GM12878 (cell line): Measurements from ENCODE around the gene SNRNP200. TPM values are rescaled to one million over a fixed set of nuclear protein-coding genes. Genes with fewer than 3 reads are reported as not detected.

ENCODE experiments used
- ATAC-seq: fragments of 200-7000 bp; cut with Tn5 transposase; 3 replicates; pipeline ENCODE4 v1.9.1; 2020; ENCODE audit warnings: mild to moderate bottlenecking, moderate library complexity
- BruUV-seq: library from RNA; stranded (reverse); fragments of 400-500 nt; replicated peaks from 2 replicates; lab custom pipeline; 2021; lab: Mats Ljungman, UMichigan
- CTCF ChIA-PET: fragments of 300-600 bp; sonication (Branson Sonifier 250); formaldehyde crosslinking; extraction: SDS; loops from one replicate; lab custom pipeline; 2021; ENCODE audit warnings: inconsistent platforms; lab: Yijun Ruan, JAX
- POLR2A ChIA-PET: fragments of 350-600 bp; formaldehyde crosslinking; extraction: SDS; loops from one replicate; lab custom pipeline; 2021; ENCODE audit warnings: inconsistent platforms; lab: Charles Lee
- RAD21 ChIA-PET: fragments of 300-600 bp; sonication (Branson Sonifier 250); formaldehyde crosslinking; loops from one replicate; lab custom pipeline; 2023; ENCODE audit warnings: antibody characterized with exemption; ENCODE audit not compliant: unreplicated experiment; lab: Charles Lee
- SMC1A ChIA-PET: fragments of 300-600 bp; sonication (Branson Sonifier 250); formaldehyde crosslinking; loops from one replicate; lab custom pipeline; 2023; ENCODE audit not compliant: unreplicated experiment, uncharacterized antibody; lab: Charles Lee
- DNase-seq: peaks from one replicate; pipeline ENCODE4 v3.0.0-alpha.2; 2011; ENCODE audit warnings: low read depth, low spot score
- FAIRE-seq: peaks from 3 replicates; lab custom pipeline; 2011; peaks lifted over from hg19 to GRCh38; lab: Jason Lieb, UNC
- H2AFZ ChIP-seq: 2 replicates; pipeline ENCODE4 v1.6.0; 2011; ENCODE audit warnings: low read depth, low read length, control low read depth; ENCODE audit not compliant: control insufficient read depth
- H3K27ac ChIP-seq: 2 replicates; pipeline ENCODE4 v1.5.1; 2011; ENCODE audit warnings: control low read depth; ENCODE audit not compliant: control insufficient read depth, insufficient read depth
- H3K27me3 ChIP-seq, 2 experiments: replicated peaks in 1 of 2; 2 replicates each; pipeline versions ENCODE4 v1.6.0 to v1.6.1; 2011; ENCODE audit warnings: low read length in 1 of 2; ENCODE audit not compliant: control insufficient read depth in 2 of 2, insufficient read depth in 2 of 2
- H3K36me3 ChIP-seq, 2 experiments: 2 replicates each; pipeline ENCODE4 v1.5.1; 2011; ENCODE audit warnings: low read length in 1 of 2; ENCODE audit not compliant: control insufficient read depth in 2 of 2, insufficient read depth in 2 of 2
- H3K4me1 ChIP-seq: 2 replicates; pipeline ENCODE4 v1.6.1; 2011; ENCODE audit warnings: mild to moderate bottlenecking, low read length, moderate library complexity, mixed read lengths; ENCODE audit not compliant: control insufficient read depth, insufficient read depth
- H3K4me2 ChIP-seq: 2 replicates; pipeline ENCODE4 v1.6.0; 2011; ENCODE audit warnings: control low read depth; ENCODE audit not compliant: control insufficient read depth, insufficient read depth
- H3K4me3 ChIP-seq: fragments of 200-600 bp; sonication (generic); 2 replicates; pipeline ENCODE4 v1.5.1; 2016
- H3K79me2 ChIP-seq: 2 replicates; pipeline ENCODE4 v1.6.0; 2011; ENCODE audit warnings: low read length; ENCODE audit not compliant: control insufficient read depth, insufficient read depth
- H3K9ac ChIP-seq: 2 replicates; pipeline ENCODE4 v1.8.0; 2011; ENCODE audit warnings: low read length, control low read depth, mixed read lengths; ENCODE audit not compliant: control insufficient read depth, insufficient read depth
- H3K9me3 ChIP-seq: replicated peaks from 3 replicates; pipeline ENCODE4 v1.5.1; 2011; ENCODE audit warnings: mild to moderate bottlenecking, low read length; ENCODE audit not compliant: control insufficient read depth, insufficient read depth
- H4K20me1 ChIP-seq: 2 replicates; pipeline ENCODE4 v1.6.0; 2011; ENCODE audit not compliant: control insufficient read depth, insufficient read depth
- ELK1 ChIP-seq: IDR thresholded peaks from 2 replicates; pipeline ENCODE4 v1.6.1; 2012; ENCODE audit warnings: low read depth, low read length, improper control_type of control experiment
- IRF5 ChIP-seq: fragments of 450-650 bp; IDR thresholded peaks from 2 replicates; pipeline ENCODE4 v1.6.1; 2017; ENCODE audit warnings: borderline replicate concordance
- JUND ChIP-seq: IDR thresholded peaks from 2 replicates; pipeline ENCODE4 v1.6.1; 2012; ENCODE audit warnings: low read depth, mild to moderate bottlenecking, low read length, improper control_type of control experiment, moderate library complexity
- RUNX3 ChIP-seq: IDR thresholded peaks from 2 replicates; pipeline ENCODE4 v1.6.1; 2012; ENCODE audit warnings: low read length, inconsistent platforms
- SKIL ChIP-seq: fragments of 450-650 bp; IDR thresholded peaks from 2 replicates; pipeline ENCODE4 v1.6.1; 2017; ENCODE audit warnings: mild to moderate bottlenecking, low read depth, inconsistent platforms; ENCODE audit not compliant: poor library complexity, severe bottlenecking
- SREBF1 ChIP-seq: IDR thresholded peaks from 2 replicates; pipeline ENCODE4 v1.6.1; 2012; ENCODE audit warnings: mild to moderate bottlenecking, low read length
- TBL1XR1 ChIP-seq: IDR thresholded peaks from 2 replicates; pipeline ENCODE4 v1.6.1; 2012; ENCODE audit warnings: low read depth, low read length, improper control_type of control experiment
- ZBTB11 ChIP-seq: fragments of 450-650 bp; formaldehyde crosslinking; IDR thresholded peaks from 2 replicates; pipeline ENCODE4 v1.5.0; 2022; ENCODE audit warnings: mild to moderate bottlenecking, missing genetic modification characterization
- ZNF384 ChIP-seq: IDR thresholded peaks from 2 replicates; pipeline ENCODE4 v1.6.1; 2012; ENCODE audit warnings: low read depth, mild to moderate bottlenecking, low read length, improper control_type of control experiment, borderline replicate concordance
- WGBS: methylation state at CpG from one replicate; pipeline ENCODE4 v1.1.6; 2016; ENCODE audit warnings: low lambda C conversion rate; ENCODE audit not compliant: insufficient replicate concordance, insufficient coverage; ENCODE audit errors: missing lambda C conversion rate; 5-methylcytosine and 5-hydroxymethylcytosine counted together
- in situ Hi-C: fragments of 300-500 bp; cut with MboI; formaldehyde crosslinking; loops from 9 replicates; pipeline ENCODE4 v1.14.3; 2018; ENCODE audit warnings: mixed read lengths
- intact Hi-C: fragments of 100-400 bp; cut with micrococcal nuclease; formaldehyde crosslinking; loops from one replicate; pipeline ENCODE4 v1.14.2; 2022; ENCODE audit not compliant: unreplicated experiment
- polyA plus RNA-seq, 11 experiments: library from polyadenylated mRNA; depleted of rRNA in 4 of 11; unstranded in 6 of 11; stranded (reverse) in 5 of 11; fragments of >200 nt; fragmentation: Nextera tagmentation in 4 of 11; fragmentation: Illumina TruSeq in 1 of 11; extraction: Ambion mirVana in 4 of 11; extraction: Trizol in 1 of 11; gene quantifications; 1 replicate in 1 of 11; 2 replicates in 10 of 11; pipeline versions ENCODE4 v1.2.1 to v1.2.3, GENCODE V29; 2011 to 2016; ENCODE audit warnings: inconsistent platforms in 2 of 11, missing spikeins in 2 of 11, low read depth in 1 of 11
- total RNA-seq, 4 experiments: library from RNA; depleted of rRNA in 3 of 4; stranded (reverse); fragments of >200 nt in 3 of 4; fragmentation: Illumina TruSeq in 1 of 4; extraction: Trizol in 1 of 4; gene quantifications; 2 replicates each; pipeline versions ENCODE4 v1.2.1 to v1.2.3, GENCODE V29; 2013 to 2021

SNRNP200 gene
- total and polyA plus RNA-seq, 10 of the 15 experiments (the other 5 are each of a cell fraction or from before 2014, with no cell fraction given): 59.2 to 176 (median 106) TPM

- Histone ChIP-seq H2AFZ (no peak overlapping the region), H3K79me2 (no peaks in the 10 kb centered on the region), H3K4me1 (no peaks in the 10 kb centered on the region), H3K9me3 (no peaks in the 10 kb centered on the region), H3K4me3 (no peak overlapping the region), H3K4me2 (no peak overlapping the region), H3K27me3 (no peaks in the 10 kb centered on the region), H3K36me3 (peaks cover 33 to 50% of the 10 kb centered on the region in 2 experiments), H3K9ac (no peak overlapping the region), H4K20me1 (no peaks in the 10 kb centered on the region), H3K27ac (no peak overlapping the region)
- in situ Hi-C loops: no loop called here
- no peak for TF ChIP-seq JUND
- no peak for TF ChIP-seq ZNF384
- TF ChIP-seq SKIL: no peak
- TF ChIP-seq SREBF1: no peak
- TF ChIP-seq TBL1XR1: no peak
- no peak for TF ChIP-seq ELK1
- TF ChIP-seq ZBTB11: no peak
- no peak for TF ChIP-seq IRF5
- TF ChIP-seq RUNX3: no peak
- 72% methylated on average over 4 of the region's 4 CpGs for WGBS
- RAD21 ChIA-PET: no interaction called here
- CTCF ChIA-PET: interaction anchor here (1.2 kb wide), 1 partner anchor 154 kb away, joined by 3 read pairs; no protein-coding TSS in a partner anchor
- no peak for DNase-seq
- POLR2A ChIA-PET: no interaction called here
- SMC1A ChIA-PET: no interaction called here
- no TSS peak for BruUV-seq
- FAIRE-seq: no peak
- intact Hi-C loops: no loop called here
- ATAC-seq: no peak
These were observed 49.1 kb upstream of the SNRNP200 start for GRCh38 chr2:96354492-96354891.
